Measurements from ENCODE around the gene TP53I13.
A peak's percentile ranks its signal among the peaks of the same experiment; 100 is the strongest.

GRCh38 chr17:29566473-29567303 lies 1.8 kb upstream of the TP53I13 start, which contains the start of gene ABHD15:
- TF ChIP-seq, protein P1, sequence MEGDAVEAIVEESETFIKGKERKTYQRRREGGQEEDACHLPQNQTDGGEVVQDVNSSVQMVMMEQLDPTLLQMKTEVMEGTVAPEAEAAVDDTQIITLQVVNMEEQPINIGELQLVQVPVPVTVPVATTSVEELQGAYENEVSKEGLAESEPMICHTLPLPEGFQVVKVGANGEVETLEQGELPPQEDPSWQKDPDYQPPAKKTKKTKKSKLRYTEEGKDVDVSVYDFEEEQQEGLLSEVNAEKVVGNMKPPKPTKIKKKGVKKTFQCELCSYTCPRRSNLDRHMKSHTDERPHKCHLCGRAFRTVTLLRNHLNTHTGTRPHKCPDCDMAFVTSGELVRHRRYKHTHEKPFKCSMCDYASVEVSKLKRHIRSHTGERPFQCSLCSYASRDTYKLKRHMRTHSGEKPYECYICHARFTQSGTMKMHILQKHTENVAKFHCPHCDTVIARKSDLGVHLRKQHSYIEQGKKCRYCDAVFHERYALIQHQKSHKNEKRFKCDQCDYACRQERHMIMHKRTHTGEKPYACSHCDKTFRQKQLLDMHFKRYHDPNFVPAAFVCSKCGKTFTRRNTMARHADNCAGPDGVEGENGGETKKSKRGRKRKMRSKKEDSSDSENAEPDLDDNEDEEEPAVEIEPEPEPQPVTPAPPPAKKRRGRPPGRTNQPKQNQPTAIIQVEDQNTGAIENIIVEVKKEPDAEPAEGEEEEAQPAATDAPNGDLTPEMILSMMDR (IDR thresholded peaks at IDR 0.05), result no peak
- peak in 1 of 2 donors; percentile 57 for TF ChIP-seq POLR2A (IDR thresholded peaks at IDR 0.05)
